Measurements from ENCODE around the gene FAM120AOS.

The FAM120AOS gene

DNA sequence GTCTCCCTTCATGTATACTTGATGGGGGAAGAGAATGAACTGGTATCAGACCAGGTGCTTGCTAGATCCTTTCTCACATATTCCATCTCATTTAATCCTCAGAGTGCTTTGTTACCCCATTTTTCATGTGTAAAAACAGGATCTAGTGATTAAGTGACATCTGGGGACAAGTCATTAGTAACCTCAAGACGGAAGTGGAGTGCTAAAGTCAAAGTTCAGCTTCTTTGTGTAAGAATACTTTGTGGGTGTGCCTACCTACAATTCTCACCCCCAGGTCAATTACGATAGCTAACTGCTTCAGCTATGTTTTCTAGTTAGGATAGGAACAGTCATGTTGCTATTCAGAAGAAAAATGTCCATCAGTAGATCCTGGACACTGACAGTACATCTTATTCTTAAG lies 3.1 kb upstream of the FAM120AOS start:
- TF ChIP-seq, protein P1, sequence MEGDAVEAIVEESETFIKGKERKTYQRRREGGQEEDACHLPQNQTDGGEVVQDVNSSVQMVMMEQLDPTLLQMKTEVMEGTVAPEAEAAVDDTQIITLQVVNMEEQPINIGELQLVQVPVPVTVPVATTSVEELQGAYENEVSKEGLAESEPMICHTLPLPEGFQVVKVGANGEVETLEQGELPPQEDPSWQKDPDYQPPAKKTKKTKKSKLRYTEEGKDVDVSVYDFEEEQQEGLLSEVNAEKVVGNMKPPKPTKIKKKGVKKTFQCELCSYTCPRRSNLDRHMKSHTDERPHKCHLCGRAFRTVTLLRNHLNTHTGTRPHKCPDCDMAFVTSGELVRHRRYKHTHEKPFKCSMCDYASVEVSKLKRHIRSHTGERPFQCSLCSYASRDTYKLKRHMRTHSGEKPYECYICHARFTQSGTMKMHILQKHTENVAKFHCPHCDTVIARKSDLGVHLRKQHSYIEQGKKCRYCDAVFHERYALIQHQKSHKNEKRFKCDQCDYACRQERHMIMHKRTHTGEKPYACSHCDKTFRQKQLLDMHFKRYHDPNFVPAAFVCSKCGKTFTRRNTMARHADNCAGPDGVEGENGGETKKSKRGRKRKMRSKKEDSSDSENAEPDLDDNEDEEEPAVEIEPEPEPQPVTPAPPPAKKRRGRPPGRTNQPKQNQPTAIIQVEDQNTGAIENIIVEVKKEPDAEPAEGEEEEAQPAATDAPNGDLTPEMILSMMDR (IDR thresholded peaks at IDR 0.05): no peak
- no peak for TF ChIP-seq ZFX (IDR thresholded peaks at IDR 0.05; ENCODE audit: borderline replicate concordance)
- no peak overlapping the region for H3K27ac ChIP-seq

DNA sequence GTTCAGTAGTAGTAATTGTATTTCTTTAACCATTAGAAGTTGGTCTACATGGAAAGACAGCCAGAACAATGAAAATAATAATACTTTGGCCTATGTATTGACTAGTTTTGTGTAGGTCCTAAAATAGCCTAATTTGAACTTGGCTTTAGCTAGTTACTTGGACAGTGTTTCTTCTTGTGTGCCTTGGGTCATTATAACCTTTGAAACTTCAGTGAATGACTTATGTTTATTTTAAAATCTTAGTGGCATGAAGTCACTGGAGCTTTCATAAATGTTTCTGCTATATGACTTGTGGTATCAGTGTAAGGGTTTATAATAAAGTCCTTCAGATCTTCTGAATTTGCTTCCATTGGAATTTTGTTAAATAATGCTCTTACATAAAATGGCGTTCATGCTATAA lies 2.6 kb upstream of the FAM120AOS start:
- no peak for TF ChIP-seq ZFX (IDR thresholded peaks at IDR 0.05; ENCODE audit: borderline replicate concordance)
- TF ChIP-seq, protein P1 (IDR thresholded peaks at IDR 0.05): no peak
- no peak overlapping the region for H3K27ac ChIP-seq

- TF ChIP-seq ZFX (IDR thresholded peaks at IDR 0.05; ENCODE audit: borderline replicate concordance): no peak
- TF ChIP-seq, protein P1 (IDR thresholded peaks at IDR 0.05): no peak
- peak overlapping the region; percentile 94 for H3K27ac ChIP-seq
These were observed 703 bp downstream of the FAM120AOS start for GRCh38 chr9:93452710-93453046.

GRCh38 chr9:93451849-93452709 lies 1.3 kb downstream of the FAM120AOS start:
- H3K27ac ChIP-seq: peak overlapping the region; percentile 94
- TF ChIP-seq, protein P1 (IDR thresholded peaks at IDR 0.05): peak; percentile 18; the same call in 1 of the 2 replicates
- TF ChIP-seq ZFX (IDR thresholded peaks at IDR 0.05; ENCODE audit: borderline replicate concordance): no peak

- H3K27ac ChIP-seq: peak within 1 kb of the TSS; percentile 94
- no peak for TF ChIP-seq ZFX (IDR thresholded peaks at IDR 0.05; ENCODE audit: borderline replicate concordance)
- TF ChIP-seq, protein P1 (IDR thresholded peaks at IDR 0.05): no peak
These were observed 2.2 kb downstream of the FAM120AOS start, which contains the start of gene FAM120A for GRCh38 chr9:93450945-93451815. TSS of gene FAM120A (plus strand) at chr9:93451685. CDS start at chr9:93451916, 231 bp downstream.

DNA sequence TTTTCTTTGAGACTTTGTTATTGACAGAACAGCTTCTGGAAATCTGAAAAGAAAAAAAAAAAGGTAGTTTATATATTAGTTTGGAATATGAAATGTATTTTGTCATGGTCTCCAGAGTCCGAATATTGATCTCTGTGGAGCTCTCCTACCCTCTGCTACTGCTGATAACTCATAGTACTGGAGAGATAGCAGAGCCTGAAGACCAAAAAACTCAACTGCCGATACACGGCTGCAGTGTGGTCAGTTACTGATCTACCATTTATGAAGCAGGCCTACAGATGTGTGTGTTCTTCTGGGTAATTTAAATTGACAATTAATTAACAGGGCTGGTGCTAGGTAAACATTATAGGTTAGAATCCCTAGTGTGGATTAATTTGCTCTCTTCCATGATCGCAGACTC lies 5.7 kb downstream of the FAM120AOS start:
- no peak for TF ChIP-seq ZFX (IDR thresholded peaks at IDR 0.05; ENCODE audit: borderline replicate concordance)
- TF ChIP-seq, protein P1 (IDR thresholded peaks at IDR 0.05): no peak
- no peak overlapping the region for H3K27ac ChIP-seq
